Liver (tissue), 9 donors: ENCODE results near the gene ABCB4. TPM values are rescaled to one million over a fixed set of nuclear protein-coding genes. Genes with fewer than 3 reads are reported as not detected.

Experiments
- DNase-seq: peaks from one replicate; pipeline ENCODE4 v3.0.0-alpha.2; 2017; ENCODE audit warnings: low spot score
- H3K27ac ChIP-seq, 2 donors: one replicate each; pipeline ENCODE4 v1.7.0; 2013; ENCODE audit warnings: inconsistent platforms in 2 of 2, low read length in 2 of 2, control low read depth in 1 of 2, low read depth in 1 of 2, mild to moderate bottlenecking in 1 of 2
- H3K27me3 ChIP-seq, 4 donors: one replicate each; pipeline versions ENCODE4 v1.6.1 to v1.7.0; 2013; ENCODE audit warnings: low read length in 3 of 4, inconsistent platforms in 1 of 4, mild to moderate bottlenecking in 1 of 4, moderate library complexity in 1 of 4; ENCODE audit not compliant: control insufficient read depth in 4 of 4, insufficient read depth in 4 of 4
- H3K36me3 ChIP-seq, 4 donors: one replicate each; pipeline versions ENCODE4 v1.6.1 to v1.7.0; 2013; ENCODE audit warnings: low read length in 3 of 4, mild to moderate bottlenecking in 3 of 4, low read depth in 1 of 4, moderate library complexity in 1 of 4; ENCODE audit not compliant: control insufficient read depth in 4 of 4, insufficient read depth in 3 of 4
- H3K4me1 ChIP-seq, 4 donors: one replicate each; pipeline versions ENCODE4 v1.6.1 to v1.7.0; 2013; ENCODE audit warnings: low read length in 3 of 4, mild to moderate bottlenecking in 3 of 4, moderate library complexity in 1 of 4; ENCODE audit not compliant: control insufficient read depth in 4 of 4, insufficient read depth in 4 of 4
- H3K4me3 ChIP-seq, 3 donors: one replicate each; pipeline versions ENCODE4 v1.6.1 to v1.7.0; 2013; ENCODE audit warnings: low read length in 3 of 3, control low read depth in 1 of 3, low read depth in 1 of 3, mild to moderate bottlenecking in 1 of 3
- H3K9ac ChIP-seq, 2 donors: one replicate each; pipeline ENCODE4 v1.7.0; 2013; ENCODE audit warnings: low read length in 2 of 2, mild to moderate bottlenecking in 2 of 2, moderate library complexity in 2 of 2, control low read depth in 1 of 2, low read depth in 1 of 2
- H3K9me3 ChIP-seq, 4 donors: one replicate each; pipeline versions ENCODE4 v1.6.1 to v1.7.0; 2013; ENCODE audit warnings: low read length in 3 of 4; ENCODE audit not compliant: control insufficient read depth in 4 of 4
- ATF3 ChIP-seq: IDR thresholded peaks from 2 replicates; pipeline ENCODE4 v1.6.1; 2016; ENCODE audit warnings: antibody characterized with exemption
- CTCF ChIP-seq: fragments of 150-350 bp; IDR thresholded peaks from 2 replicates; pipeline ENCODE4 v1.5.1; 2017; ENCODE audit warnings: improper control_type of control experiment, low read depth, low read length; ENCODE audit not compliant: missing input control
- FOXA1 ChIP-seq: IDR thresholded peaks from 2 replicates; pipeline ENCODE4 v1.6.1; 2016; ENCODE audit warnings: antibody characterized with exemption
- FOXA2 ChIP-seq: IDR thresholded peaks from 2 replicates; pipeline ENCODE4 v1.6.1; 2016; ENCODE audit warnings: antibody characterized with exemption
- GABPA ChIP-seq, 2 donors: IDR thresholded peaks in 1 of 2; conservative IDR thresholded peaks in 1 of 2; 2 replicates each; pipeline ENCODE4 v1.6.1; 2016; ENCODE audit warnings: antibody characterized with exemption in 2 of 2, mild to moderate bottlenecking in 1 of 2, moderate library complexity in 1 of 2
- HNF4A ChIP-seq, 2 donors: conservative IDR thresholded peaks; 2 replicates each; pipeline ENCODE4 v1.6.1; 2016; ENCODE audit warnings: antibody characterized with exemption in 2 of 2, mild to moderate bottlenecking in 2 of 2
- HNF4G ChIP-seq: IDR thresholded peaks from 2 replicates; pipeline ENCODE4 v1.6.1; 2016; ENCODE audit warnings: antibody characterized with exemption
- JUND ChIP-seq, 2 donors: IDR thresholded peaks; 2 replicates each; pipeline ENCODE4 v1.6.1; 2016; ENCODE audit warnings: antibody characterized with exemption in 2 of 2
- MAX ChIP-seq: IDR thresholded peaks from 2 replicates; pipeline ENCODE4 v1.6.1; 2016; ENCODE audit warnings: antibody characterized with exemption
- NR2F2 ChIP-seq: IDR thresholded peaks from 2 replicates; pipeline ENCODE4 v1.6.1; 2016; ENCODE audit warnings: antibody characterized with exemption
- RAD21 ChIP-seq, 2 donors: IDR thresholded peaks; 2 replicates each; pipeline ENCODE4 v1.6.1; 2016; ENCODE audit warnings: antibody characterized with exemption in 2 of 2, mild to moderate bottlenecking in 2 of 2
- REST ChIP-seq: IDR thresholded peaks from 2 replicates; pipeline ENCODE4 v1.6.1; 2016; ENCODE audit warnings: antibody characterized with exemption, mild to moderate bottlenecking
- SP1 ChIP-seq: IDR thresholded peaks from 2 replicates; pipeline ENCODE4 v1.6.1; 2018; ENCODE audit warnings: antibody characterized with exemption, mild to moderate bottlenecking
- ZBTB33 ChIP-seq: IDR thresholded peaks from 2 replicates; pipeline ENCODE4 v1.6.1; 2016; ENCODE audit warnings: antibody characterized with exemption
- WGBS: extraction: QIAGEN DNeasy Blood & Tissue Kit; methylation state at CpG from one replicate; pipeline ENCODE4 v1.1.7; 2013; 5-methylcytosine and 5-hydroxymethylcytosine counted together
- polyA plus RNA-seq, 2 donors: library from polyadenylated mRNA; stranded (reverse) in 1 of 2; unstranded in 1 of 2; fragments of 200-250 nt in 1 of 2; fragments of >200 nt in 1 of 2; fragmentation: Nextera tagmentation in 1 of 2; extraction: Ambion mirVana in 1 of 2; gene quantifications; one replicate each; pipeline versions ENCODE4 v1.2.1 to v1.2.3, GENCODE V29; 2013 to 2015
- total RNA-seq, 2 donors: library from RNA; depleted of rRNA; stranded (reverse); fragments of >200 nt; gene quantifications; one replicate each; pipeline ENCODE4 v1.2.3, GENCODE V29; 2014
- donor health status: healthy.
- donor health status: healthy.
- donor health status: healthy.
- donor health status: healthy.
- donor health status: healthy.

ABCB4 gene
- total and polyA plus RNA-seq, 4 donors, result 6.7 to 409 (median 77.6) TPM

GRCh38 chr7:87424075-87424474 lies 51.4 kb downstream of the ABCB4 start (continued):
- TF ChIP-seq ZBTB33, result no peak
- TF ChIP-seq FOXA1, result no peak
- no peak for TF ChIP-seq JUND (IDR thresholded peaks at IDR 0.05)
- TF ChIP-seq NR2F2, result no peak
- no peak for TF ChIP-seq FOXA2
- no peak for TF ChIP-seq GABPA (IDR thresholded peaks at IDR 0.05 in 1 of 2, conservative IDR thresholded peaks at IDR 0.05 in 1 of 2)
- TF ChIP-seq MAX, result no peak
- TF ChIP-seq HNF4G, result no peak
- TF ChIP-seq SP1, result no peak

- no peak overlapping the region for H3K27ac ChIP-seq
- DNase-seq, result no peak
- H3K9ac ChIP-seq, result no peak overlapping the region
- no peaks in the 10 kb centered on the region for H3K9me3 ChIP-seq
- 84% methylated on average over 4 of the region's 4 CpGs for WGBS
- peaks cover 0 to 3% (median 0%) of the 10 kb centered on the region in 4 donors for H3K4me1 ChIP-seq
- TF ChIP-seq REST (no peak), CTCF (no peak), RAD21 (IDR thresholded peaks at IDR 0.05) (no peak), HNF4A (conservative IDR thresholded peaks at IDR 0.05) (no peak), NR2F2 (no peak), ATF3 (no peak), SP1 (no peak), MAX (no peak), JUND (IDR thresholded peaks at IDR 0.05) (no peak), HNF4G (no peak), FOXA2 (no peak)
- no peaks in the 10 kb centered on the region for H3K27me3 ChIP-seq
- H3K36me3 ChIP-seq, result peaks cover 10 to 68% (median 57%) of the 10 kb centered on the region in 4 donors
- H3K4me3 ChIP-seq, result no peak overlapping the region
These were observed 55.3 kb downstream of the ABCB4 start for GRCh38 chr7:87420173-87420572.
